WI38 (cell line): ENCODE results near the gene LGALS3BP.

Experiments
- H3K4me3 ChIP-seq: 2 replicates; pipeline ENCODE4 v1.5.1; 2011; ENCODE audit warnings: low read depth, mild to moderate bottlenecking, control low read depth, low read length
- CTCF ChIP-seq: IDR thresholded peaks from 2 replicates; pipeline ENCODE4 v1.5.1; 2012; ENCODE audit warnings: low read depth, mild to moderate bottlenecking, control low read depth, low read length

Gene LGALS3BP

GRCh38 chr17:78921437-78921971 lies 58.2 kb downstream of the LGALS3BP start:
- TF ChIP-seq CTCF: no peak
- peak overlapping the region; percentile 20; the same call in 1 of the 2 replicates for H3K4me3 ChIP-seq
